Glomerular visceral epithelial cell (primary cell): Measurements from ENCODE around the gene ZNF525.
"Not testable (repeated sequence)": the region's sequence is repeated elsewhere in the genome, so short reads cannot be mapped to it uniquely, and the experiment has no call there.

Source experiments
- DNase-seq: peaks from one replicate; pipeline ENCODE4 v3.0.0-alpha.2; 2016; ENCODE audit errors: extremely low spot score

ZNF525 gene

DNA sequence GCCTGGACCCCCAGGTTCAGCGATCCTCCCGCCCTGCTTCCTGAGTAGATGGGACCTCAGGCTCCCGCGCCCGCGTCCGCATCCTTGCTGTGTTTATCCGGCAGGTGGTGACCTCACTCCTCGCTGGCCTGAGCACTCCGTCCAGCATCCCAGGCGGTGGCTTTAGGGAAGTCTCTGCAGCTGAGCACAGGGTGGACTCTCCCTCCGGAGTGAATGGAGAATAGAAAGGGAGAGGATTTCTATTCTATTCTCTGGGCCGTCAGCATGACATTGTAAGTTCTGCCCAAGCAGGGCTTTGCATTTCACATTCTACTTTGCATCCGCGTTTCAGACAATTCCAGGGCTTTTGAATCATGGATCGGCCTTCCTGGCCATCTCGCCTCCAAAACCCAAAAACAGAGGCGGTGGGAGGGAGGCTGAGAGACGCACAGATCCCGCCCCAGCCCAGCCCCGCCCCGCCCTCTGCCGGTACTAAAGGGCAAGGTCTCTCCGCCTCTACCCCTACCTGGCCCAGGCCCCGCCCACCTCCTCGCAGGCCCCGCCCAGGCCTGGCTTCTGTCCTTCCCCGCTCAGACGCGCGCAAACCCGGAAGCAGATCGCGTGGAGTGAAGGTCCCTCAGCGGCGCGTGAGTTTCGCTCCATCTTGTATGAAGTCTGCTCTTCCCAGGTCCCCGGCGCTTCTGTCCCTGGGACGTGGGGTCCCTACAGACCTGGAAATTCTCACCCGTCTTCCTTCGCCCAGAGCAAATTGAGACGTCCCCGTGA, at the start of gene ZNF525:
Gene ZNF525 (plus strand): TSS at position 572 of the 765 bp plus-strand sequence. CDS start 6,577 bp downstream, outside the sequence.
- peak; percentile 87 for DNase-seq

DNA sequence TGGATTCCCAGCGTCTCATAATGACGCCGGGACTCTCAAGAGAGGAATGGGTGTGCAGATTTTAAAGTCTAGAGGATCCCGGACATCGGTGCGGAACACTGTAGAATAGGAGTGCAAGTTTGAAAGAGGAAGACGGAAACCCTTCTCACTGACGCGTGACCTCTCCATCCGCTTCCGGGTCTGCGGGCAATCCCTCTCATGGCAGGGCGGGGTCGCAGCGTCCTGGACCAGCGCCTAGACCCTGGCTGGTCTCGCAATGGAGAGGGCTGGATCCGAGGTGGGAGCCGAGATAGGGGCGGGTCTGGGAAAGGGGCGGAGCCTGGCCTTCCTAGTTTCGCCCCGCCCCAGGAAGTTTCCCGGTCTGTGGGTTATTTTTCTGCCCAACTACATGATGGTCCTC, 36.5 kb upstream of the ZNF525 start:
- DNase-seq, result no peak

DNA sequence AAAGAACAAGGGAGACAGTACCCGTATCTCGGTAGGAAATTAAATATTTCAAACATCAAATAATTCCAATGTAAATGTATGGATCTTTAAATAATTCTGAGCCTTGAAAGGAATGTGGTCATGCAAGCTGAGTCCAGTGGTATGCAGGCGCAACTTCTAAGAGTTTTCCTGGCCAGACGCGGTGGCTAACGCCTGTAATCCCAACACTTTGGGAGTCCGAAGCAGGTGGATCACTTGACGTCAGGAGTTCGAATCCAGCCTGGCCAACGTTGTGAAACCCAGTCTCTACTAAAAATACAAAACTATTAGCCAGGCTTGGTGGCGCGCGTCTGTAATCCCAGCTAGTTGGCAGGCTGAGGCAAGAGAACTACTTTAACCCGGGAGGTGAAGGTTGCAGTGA, 33.0 kb upstream of the ZNF525 start:
- DNase-seq, result no peak

DNA sequence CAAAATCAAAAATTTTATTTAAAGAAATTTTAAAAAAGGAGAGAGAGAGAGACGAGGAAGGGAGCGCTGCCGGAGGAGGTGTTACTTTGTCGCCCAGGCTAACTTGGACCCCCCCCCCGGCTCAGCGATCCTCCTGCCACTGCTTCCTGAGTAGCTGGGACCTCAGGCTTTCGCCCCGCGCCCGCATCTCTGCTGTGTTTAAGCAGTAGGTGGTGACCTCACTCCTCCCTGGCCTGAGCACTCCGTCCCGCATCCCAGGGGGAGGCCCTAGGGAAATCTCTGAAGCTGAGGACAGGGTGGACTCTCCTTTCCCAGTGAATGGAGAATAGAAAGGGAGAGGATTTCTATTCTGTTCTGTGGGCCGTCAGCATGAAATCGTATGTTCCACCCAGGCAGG, 32.4 kb upstream of the ZNF525 start:
- DNase-seq, result no peak

DNA sequence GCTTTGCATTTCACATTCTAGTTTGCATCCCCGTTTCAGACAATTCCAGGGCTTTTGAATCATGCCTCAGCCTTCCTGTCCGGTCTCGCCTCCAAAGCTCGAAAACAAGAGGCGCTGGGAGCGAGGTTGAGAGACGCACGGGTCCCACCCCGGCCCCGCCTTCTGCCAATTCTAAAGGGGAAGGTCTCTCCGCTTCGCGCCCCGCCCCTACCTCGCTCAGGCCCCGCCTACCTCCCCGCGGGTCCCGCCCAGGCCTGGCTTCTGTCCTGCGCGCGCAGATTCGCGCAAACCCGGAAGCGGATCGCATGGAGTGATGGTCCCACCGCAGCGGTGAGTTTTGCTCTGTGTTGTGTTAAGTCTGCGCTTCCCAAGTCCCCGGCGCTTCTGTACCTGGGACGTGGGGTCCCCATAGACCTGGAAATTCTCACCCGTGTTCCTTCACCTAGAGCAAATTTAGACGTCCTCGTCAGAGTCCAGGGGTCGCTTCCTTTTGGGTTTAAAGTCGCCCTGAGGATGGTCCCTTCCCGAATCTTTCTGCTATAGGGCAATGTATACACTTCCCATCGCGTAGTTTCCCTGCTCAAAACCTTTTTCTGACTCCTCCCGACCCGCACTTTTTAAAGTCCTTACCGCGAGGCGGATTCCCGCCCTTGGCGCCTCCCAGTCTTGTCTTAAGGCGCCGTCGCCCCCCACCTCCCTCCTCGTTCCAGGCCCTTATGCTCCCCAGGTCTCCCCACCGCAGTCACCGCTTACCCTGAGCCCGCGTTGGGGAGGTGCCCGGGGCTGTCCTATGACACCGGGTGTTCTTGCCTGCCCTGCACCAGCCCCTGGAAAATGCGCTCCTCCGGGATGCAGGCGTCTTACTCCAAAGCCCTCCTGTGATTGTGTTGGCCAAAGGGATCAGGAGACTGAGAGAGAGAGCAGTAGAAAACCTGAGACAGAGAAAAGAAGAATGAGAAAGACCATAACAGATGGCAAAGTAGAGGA, 31.7 kb upstream of the ZNF525 start, which contains the start of gene ZNF845:
Gene ZNF845 (plus strand): TSS at position 287 of the 987 bp plus-strand sequence. CDS start 7,559 bp downstream, outside the sequence.
- peak; percentile 93 for DNase-seq

DNA sequence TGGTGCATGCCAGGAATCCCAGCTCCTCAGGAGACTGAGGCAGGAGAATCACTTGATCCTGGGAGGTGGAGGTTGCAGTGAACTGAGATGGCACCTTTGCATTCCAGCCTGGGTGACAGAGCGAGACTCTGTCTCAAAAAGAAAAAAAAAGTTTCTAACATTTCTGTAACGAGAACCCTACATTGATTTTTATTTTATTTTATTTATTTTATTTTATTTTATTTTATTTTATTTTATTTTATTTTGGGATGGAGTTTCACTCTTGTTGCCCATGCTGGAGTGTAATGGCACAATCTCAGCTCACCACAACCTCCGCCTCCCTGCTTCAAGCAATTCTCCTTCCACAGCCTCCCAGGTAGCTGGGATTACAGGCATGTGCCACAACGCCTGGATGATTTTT, 21.1 kb upstream of the ZNF525 start:
- not testable (repeated sequence) for DNase-seq

DNA sequence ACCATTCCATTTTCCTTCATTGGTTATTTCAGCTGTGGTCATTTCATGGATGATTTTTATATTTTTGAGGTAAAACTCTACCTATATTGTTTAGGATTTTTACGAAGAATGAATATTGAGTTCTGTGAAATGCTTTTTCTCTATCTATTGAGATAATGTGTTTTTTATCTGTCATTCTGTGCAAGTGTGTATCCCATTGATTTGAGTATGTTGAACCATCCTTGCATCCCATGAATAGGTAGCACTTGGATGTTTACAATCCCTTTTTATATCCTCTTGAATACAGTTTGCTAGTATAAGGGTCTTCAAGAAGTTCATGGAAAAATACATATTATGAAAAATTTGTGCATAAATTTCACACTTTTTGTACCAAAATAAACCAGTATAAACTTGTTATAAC, 9.8 kb upstream of the ZNF525 start:
- no peak for DNase-seq

DNA sequence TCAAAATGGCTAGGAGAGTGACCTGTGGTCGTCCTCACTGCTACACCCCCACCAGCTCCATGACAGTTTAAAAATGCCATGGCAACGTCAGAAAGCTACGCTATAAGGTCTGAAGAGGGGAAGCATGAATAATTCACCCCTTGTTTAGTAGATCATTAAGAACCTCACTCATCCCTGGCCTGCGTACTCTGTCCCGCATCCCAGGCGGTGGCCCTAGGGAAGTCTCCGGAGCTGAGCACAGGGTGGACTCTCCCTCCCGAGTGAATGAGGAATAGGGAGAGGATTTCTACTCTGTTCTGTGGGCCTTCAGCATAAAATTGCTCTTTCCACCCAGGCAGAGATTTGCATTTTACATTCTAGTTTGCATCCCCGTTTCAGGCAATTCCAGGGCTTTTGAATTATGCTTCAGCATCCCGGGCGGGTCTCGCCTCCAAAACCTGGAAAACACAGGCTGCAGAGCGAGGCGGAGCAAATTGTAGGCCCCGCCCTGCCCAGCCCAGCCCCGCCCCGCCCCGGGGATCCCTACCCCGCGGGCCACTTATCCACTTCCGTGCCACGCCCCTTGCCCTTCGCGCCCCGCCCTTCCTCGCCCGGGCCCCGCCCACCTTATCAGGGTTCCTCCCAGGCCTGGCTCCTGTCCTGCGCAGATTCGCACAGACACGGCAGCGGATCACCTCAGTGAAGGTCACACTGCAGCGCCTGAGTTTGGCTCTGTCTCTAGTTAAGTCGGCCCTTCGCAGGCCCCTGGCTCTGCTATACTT, 7.5 kb upstream of the ZNF525 start:
- DNase-seq, result no peak

DNA sequence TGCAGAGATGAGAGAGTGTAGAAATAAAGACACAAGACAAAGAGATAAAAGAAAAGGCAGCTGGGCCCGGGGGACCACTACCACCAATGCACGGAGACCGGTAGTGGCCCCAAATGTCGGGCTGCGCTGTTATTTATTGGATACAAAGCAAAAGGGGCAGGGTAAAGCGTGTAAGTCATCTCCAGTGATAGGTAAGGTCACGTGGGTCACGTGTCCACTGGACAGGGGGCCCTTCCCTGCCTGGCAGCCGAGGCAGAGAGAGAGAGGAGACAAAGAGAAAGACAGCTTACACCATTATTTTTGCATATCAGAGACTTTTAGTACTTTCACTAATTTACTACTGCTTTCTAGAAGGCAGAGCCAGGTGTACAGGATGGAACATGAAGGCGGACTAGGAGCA, 5.4 kb upstream of the ZNF525 start:
- DNase-seq, result not testable (repeated sequence)

DNA sequence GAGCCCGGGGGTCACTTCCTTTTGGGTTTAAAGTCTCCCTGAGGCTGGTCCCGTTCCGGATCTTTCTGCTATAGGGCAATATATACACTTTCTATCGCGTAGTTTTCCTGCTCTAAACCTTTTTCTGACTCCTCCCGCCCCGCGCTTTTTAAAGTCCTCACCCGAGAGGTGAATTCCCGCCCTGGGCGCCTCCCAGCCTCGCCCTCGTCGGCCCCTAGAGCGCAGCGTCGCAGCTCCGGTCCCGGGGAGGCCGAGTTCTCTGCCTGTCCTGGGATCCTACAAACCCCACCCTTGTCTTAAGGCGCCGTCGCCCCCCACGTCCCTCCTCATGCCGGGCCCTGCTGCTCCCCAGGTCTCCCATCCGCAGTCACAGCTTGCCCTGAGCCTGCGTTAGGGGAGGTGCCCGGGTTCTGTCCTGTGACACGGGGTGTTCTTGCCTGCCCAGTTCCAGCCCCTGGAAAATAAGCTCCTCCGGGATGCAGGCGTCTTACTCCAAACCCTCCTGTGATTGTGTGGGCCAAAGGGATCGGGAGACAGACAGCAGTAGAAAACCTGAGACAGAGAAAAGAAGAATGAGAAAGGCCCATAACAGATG, 491 bp downstream of the ZNF525 start:
- DNase-seq, result peak; percentile 35

DNA sequence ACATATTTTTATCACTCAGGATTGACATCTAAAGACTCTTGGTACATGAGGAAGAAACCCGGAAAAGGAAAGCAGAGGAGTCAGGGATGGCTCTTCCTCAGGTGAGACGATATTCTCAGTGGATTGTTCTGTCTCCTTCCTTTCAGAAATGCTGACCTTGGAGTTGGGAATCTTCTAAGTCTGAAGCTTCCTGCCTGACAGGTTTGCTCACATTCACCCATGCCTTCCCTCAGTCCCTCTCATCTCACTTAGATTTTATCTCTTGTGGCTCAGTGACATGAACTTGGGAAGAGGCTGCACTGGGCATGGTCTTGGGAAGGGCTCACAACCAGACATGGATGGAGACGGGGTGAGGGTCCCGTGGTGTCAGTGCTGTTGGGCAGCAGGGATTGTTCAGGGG, 6.7 kb downstream of the ZNF525 start:
- DNase-seq, result no peak

DNA sequence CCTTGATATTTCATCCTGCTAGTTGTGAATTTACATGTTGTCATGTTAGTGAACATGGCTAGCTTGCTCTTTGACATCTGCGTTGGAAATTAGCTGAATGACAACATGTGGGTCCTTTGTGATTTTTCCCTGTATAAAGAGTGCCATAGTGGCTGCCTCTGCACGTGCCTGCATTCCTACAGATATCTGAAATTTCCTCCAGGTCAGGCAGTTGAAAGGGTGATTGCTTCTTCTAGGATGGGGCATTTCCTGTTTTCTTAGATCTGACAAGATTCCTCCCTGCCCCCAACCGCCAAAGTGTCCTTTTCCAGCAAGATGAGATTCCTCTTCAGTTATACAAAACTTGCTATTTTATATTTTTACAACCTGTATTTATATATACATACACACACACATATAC, 8.8 kb downstream of the ZNF525 start:
- DNase-seq, result no peak

DNA sequence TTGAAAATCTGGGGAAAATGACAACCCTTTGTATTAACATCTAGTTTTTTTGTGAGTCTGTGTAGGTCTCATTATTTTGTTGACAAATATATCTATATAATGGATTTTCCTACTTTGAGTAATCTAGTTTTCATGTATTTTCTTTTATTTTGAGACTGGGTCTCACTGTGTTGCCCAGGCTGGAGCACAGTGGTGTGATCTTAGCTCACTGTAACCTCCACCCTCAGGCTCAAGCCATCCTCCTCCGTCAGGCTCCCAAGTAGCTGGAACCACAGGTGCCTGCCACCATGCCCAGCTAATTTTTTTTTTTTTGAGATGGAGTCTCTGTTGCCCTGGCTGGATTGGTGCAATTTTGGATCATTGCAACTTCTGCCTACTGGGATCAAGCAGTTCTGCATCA, 9.2 kb downstream of the ZNF525 start:
- no peak for DNase-seq

DNA sequence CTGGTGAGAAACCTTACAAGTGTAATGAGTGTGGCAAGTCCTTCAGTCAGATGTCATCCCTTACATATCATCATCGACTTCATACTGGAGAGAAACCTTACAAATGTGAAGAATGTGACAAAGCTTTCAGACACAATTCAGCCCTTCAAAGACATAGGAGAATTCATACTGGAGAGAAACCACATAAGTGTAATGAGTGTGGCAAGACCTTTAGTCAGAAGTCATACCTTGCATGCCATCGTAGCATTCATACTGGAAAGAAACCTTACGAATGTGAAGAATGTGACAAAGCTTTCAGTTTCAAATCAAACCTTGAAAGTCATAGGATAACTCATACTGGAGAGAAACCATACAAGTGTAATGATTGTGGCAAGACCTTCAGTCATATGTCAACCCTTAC, 15.9 kb downstream of the ZNF525 start:
- no peak for DNase-seq

DNA sequence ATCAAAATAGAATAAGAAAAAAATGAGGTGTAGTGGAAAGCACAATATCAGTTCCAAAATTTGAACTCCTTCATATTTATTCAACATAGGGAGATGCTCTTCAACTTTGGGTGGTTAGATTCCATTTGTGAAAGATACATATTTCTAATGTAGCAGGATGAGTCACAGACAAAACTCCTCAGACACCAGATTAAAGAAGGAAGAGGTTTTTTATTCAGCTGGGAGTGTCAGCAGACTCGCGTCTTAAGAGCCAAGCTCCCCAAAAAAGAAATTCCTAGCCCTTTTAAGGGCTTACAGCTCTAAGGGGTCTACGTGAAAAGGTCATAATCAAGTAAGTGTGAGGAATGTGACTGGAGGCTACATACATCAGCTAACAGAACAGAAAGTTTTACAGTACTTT, 22.7 kb downstream of the ZNF525 start:
- DNase-seq, result no peak

DNA sequence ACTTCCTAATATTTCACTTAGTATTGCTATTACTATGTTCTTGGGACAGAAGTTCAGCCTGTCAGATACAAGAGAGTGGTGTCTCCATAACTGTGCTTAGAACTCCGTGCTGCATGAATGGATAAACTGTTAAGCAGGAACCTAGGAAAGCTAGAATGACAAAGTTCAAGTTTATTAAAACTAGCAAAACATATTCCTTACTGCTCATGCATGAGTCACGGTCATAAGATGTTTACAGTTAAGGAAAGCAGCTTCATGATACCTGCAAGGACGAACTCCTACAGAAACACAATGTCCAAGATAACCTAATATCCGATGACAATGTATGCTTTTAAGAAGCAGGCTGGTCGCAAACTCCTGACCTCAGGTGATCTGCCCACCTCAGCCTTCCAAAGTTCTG, 23.4 kb downstream of the ZNF525 start:
- DNase-seq, result no peak

DNA sequence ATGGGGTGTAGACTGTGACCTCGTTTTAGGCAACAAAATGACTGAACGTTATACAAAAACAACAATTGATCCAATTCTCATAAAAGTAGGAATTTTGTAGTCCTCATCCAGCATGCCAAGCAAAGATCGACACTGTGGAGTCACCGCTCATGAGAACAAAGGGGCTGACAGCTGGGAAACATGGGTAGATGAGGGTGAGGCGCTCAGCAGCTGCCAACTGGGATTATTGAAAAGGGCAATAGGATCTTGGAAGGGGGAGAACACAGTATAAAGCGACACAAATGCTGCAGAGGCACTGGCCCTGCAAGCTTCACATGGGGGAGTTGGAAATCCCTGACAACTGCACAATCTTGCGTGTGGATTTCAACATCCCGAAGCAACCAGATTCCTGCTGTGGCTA, 24.1 kb downstream of the ZNF525 start:
- DNase-seq, result no peak

DNA sequence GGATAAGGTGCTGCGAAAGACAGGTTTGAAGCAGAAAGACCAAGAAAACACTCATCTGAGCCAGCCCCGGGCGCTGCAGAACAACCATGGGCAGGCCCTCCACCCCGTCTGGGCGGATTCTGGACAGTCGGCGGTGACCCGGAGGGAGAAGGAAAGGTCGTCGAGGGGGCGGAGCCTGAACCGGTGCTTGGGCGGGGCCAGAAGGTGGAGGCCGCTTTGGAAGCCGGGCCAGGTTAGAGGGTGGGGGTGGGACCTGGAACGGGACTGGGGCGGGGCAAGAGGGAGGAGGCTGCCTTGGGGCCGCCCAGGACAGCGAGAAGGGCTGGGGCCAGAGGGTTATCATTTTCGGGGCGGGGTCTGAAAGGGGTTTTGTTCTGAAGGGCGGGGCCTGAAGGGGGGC, 24.5 kb downstream of the ZNF525 start:
- DNase-seq, result no peak

DNA sequence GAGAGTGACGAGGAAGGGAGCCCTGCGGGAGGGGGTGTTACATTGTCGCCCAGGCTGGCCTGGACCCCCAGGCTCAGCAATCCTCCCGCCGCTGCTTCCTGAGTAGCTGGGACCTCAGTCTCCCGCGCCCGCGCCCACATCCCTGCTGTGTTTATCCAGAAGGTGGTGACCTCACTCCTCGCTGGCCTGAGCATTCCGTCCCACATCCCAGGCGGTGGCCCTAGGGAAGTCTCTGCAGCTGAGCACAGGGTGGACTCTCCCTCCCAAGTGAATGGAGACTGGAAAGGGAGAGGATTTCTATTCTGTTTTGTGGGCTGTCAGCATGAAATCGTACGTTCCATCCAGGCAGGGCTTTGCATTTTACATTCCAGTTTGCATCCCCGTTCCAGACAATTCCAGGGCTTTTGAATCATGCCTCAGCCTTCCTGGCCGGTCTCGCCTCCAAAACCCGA, 29.0 kb downstream of the ZNF525 start:
- DNase-seq, result peak; percentile 66

DNA sequence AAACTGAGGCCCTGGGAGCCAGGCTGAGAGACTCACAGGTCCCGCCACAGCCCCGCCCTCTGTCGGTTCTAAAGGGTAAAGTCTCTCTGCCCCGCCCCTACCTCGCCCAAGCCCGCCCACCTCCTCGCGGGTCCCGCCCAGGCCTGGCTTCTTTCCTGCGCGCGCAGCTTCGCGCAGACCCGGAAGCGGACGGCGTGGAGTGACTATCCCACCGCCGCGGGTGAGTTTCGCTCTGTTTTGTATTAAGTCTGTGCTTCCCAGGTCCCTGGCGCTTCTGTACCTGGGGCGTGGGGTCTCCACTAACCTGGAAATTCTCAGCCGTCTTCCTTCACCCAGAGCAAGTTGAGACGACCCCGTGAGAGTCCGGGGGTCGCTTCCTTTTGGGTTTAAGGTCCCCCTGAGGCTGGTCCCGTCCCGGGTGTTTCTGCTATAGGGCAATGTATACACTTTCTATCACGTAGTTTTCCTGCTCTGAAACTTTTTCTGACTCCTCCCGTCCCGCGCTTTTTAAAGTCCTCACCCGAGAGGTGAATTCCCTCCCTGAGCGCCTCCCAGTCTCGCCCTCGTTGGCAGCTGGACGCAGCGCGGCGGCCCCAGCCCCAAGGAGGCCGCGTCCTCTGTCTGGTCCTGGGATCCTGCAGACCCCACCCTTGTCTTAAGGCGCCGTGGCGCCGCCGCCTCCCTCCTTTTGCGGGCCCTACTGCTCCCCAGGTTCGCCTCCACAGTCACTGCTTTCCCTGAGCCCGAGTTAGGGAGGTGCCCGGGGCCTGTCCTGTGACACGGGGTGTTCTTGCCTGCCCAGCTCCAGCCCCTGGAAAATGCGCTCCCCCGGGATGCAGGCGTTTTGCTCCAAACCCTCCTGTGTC, 29.7 kb downstream of the ZNF525 start, which contains the start of gene ZNF765:
Gene ZNF765 (plus strand): TSS at position 176 of the 866 bp plus-strand sequence. CDS start 2,867 bp downstream, outside the sequence.
- DNase-seq, result peak; percentile 94
